Activated CD4-positive, alpha-beta memory T cell treated with anti-CD3 and anti-CD28 coated beads for 36 hours (primary cell): Measurements from ENCODE around the gene CPA4. TPM values are rescaled to one million over a fixed set of nuclear protein-coding genes. Genes with fewer than 3 reads are reported as not detected.

ENCODE experiments used
- CTCF ChIA-PET: fragments of 350-600 bp; sonication (Branson Sonifier 250); formaldehyde crosslinking; loops from one replicate; lab custom pipeline; 2021; ENCODE audit warnings: antibody characterized with exemption, inconsistent platforms; lab: Charles Lee
- POLR2A ChIA-PET: fragments of 350-600 bp; sonication (Branson Sonifier 250); formaldehyde crosslinking; loops from one replicate; lab custom pipeline; 2021; ENCODE audit warnings: antibody characterized with exemption; lab: Charles Lee
- DNase-seq: peaks from one replicate; pipeline ENCODE4 v3.0.0-alpha.2; 2020
- H3K27ac Mint-ChIP-seq: one replicate; pipeline ENCODE4 v1.8.0; 2021; ENCODE audit warnings: mixed read lengths
- H3K27me3 Mint-ChIP-seq: one replicate; pipeline ENCODE4 v1.8.0; 2021; ENCODE audit warnings: mixed read lengths
- H3K36me3 Mint-ChIP-seq: one replicate; pipeline ENCODE4 v1.8.0; 2021; ENCODE audit warnings: mixed read lengths
- H3K4me1 Mint-ChIP-seq: one replicate; pipeline ENCODE4 v1.8.0; 2021; ENCODE audit warnings: low read depth, mixed read lengths
- H3K4me3 Mint-ChIP-seq: one replicate; pipeline ENCODE4 v1.8.0; 2021; ENCODE audit warnings: mild to moderate bottlenecking, mixed read lengths
- H3K9me3 Mint-ChIP-seq: one replicate; pipeline ENCODE4 v1.8.0; 2021; ENCODE audit warnings: mixed read lengths
- intact Hi-C: fragments of 100-400 bp; cut with micrococcal nuclease; formaldehyde crosslinking; loops from one replicate; pipeline ENCODE4 v1.15.1; 2023
- total RNA-seq, 2 experiments: library from RNA; stranded (reverse); gene quantifications; one replicate each; pipeline ENCODE4 v1.2.3, GENCODE V29; 2021

CPA4 gene
- total RNA-seq, 2 experiments from 2014 or later: 0.45 to 0.90 TPM

- DNase-seq: no peak
- no peaks in the 10 kb centered on the region for H3K9me3 Mint-ChIP-seq
- H3K36me3 Mint-ChIP-seq: no peaks in the 10 kb centered on the region
- peaks cover 2% of the 10 kb centered on the region for H3K27me3 Mint-ChIP-seq
- ChIA-PET CTCF (no interaction called here), POLR2A (no interaction called here)
- H3K4me3 Mint-ChIP-seq: no peak overlapping the region
- intact Hi-C loops: no loop called here
- H3K27ac Mint-ChIP-seq: no peak overlapping the region
- H3K4me1 Mint-ChIP-seq: peaks cover 4% of the 10 kb centered on the region
Observed at GRCh38 chr7:130293521-130293920, 560 bp downstream of the CPA4 start.

DNA sequence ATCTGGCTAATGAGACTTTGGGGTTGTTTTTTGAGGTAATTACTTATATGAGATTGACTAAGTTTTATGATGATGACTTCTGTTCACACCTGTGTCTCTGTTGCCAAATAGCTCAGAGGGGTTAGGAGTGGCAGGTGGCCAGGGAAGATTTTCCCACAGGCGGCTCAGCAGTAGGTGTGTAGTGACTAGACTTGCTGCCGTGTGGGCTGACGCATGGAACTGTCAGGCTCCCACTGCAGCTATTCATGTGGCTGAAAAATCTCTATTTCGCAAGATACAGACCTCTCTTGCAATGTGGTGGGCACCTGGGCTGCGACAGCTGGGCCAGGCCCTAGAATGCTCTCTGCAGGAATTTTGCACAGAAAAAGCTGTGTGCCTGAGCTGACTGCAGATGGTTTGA lies 1.4 kb downstream of the CPA4 start:
- H3K27ac Mint-ChIP-seq: no peak overlapping the region
- POLR2A ChIA-PET: no interaction called here

DNA sequence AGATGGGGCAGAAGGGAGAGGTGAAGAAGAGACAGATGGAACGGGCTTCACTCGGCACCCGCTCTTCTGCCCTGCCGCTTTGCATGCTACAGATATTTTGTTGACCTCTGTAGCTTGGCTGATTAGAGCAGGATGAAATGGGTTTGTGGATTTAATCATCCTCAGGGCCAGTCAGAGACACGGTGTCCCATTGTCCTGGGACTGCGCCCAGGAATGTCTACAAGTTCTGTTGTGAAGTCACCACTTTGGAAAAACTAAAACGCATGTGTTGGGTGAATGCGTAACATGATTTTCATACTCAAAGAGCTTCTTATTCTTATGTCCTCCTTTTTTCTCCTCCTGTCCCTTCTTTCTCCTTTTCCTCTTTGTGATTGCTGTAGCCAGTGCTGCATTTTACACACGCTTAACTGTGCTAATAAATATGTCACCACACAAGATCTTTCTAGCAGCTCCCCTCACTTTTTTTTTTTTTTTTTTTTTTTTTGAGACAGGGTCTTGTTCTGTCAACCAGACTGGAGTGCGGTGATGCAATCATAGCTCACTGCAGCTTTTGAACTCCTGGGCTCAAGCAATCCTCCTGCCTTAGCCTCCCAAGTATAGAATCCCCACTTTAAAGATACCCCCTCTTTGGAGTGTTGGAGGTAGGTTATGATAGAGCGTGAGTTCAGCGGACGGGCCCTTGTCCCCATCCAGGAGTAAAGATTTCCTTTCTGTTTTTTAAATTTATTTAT lies 3.4 kb downstream of the CPA4 start:
- Mint-ChIP-seq H3K9me3 (no peaks in the 10 kb centered on the region), H3K4me1 (peaks cover 4% of the 10 kb centered on the region), H3K27ac (no peak overlapping the region), H3K36me3 (no peaks in the 10 kb centered on the region), H3K4me3 (no peak overlapping the region), H3K27me3 (peaks cover 2% of the 10 kb centered on the region)
- intact Hi-C loops: no loop called here
- POLR2A ChIA-PET: no interaction called here
- DNase-seq: no peak
- CTCF ChIA-PET: no interaction called here

More for the DNA sequence above, 1.4 kb downstream of the CPA4 start:
- no peak overlapping the region for H3K4me3 Mint-ChIP-seq
- peak; percentile 43 for DNase-seq
- no peaks in the 10 kb centered on the region for H3K36me3 Mint-ChIP-seq
- peaks cover 2% of the 10 kb centered on the region for H3K27me3 Mint-ChIP-seq
- H3K9me3 Mint-ChIP-seq: no peaks in the 10 kb centered on the region
- intact Hi-C loops: no loop called here
- CTCF ChIA-PET: interaction anchor here (1.0 kb wide), 1 partner anchor 17 kb away, joined by 3 read pairs; no protein-coding TSS in a partner anchor
- H3K4me1 Mint-ChIP-seq: peaks cover 4% of the 10 kb centered on the region

- Mint-ChIP-seq H3K27me3 (peaks cover 3% of the 10 kb centered on the region), H3K4me1 (peaks cover 4% of the 10 kb centered on the region), H3K27ac (no peak overlapping the region), H3K9me3 (no peaks in the 10 kb centered on the region), H3K36me3 (no peaks in the 10 kb centered on the region), H3K4me3 (no peak overlapping the region)
- POLR2A ChIA-PET: interaction anchor here (0.6 kb wide), 1 partner anchor 21 kb away, joined by 3 read pairs; no protein-coding TSS in a partner anchor
- intact Hi-C loops: no loop called here
- no peak for DNase-seq
- CTCF ChIA-PET: no interaction called here
Observed at GRCh38 chr7:130297628-130298543, 4.9 kb downstream of the CPA4 start.

GRCh38 chr7:130298544-130299326 lies 5.8 kb downstream of the CPA4 start:
- H3K27ac Mint-ChIP-seq: no peak overlapping the region
- peaks cover 4% of the 10 kb centered on the region for H3K4me1 Mint-ChIP-seq
- no peak for DNase-seq
- peaks cover 3% of the 10 kb centered on the region for H3K27me3 Mint-ChIP-seq
- CTCF ChIA-PET: interaction anchor here (0.6 kb wide), 1 partner anchor 1152 kb away, joined by 3 read pairs; no protein-coding TSS in a partner anchor
- H3K36me3 Mint-ChIP-seq: no peaks in the 10 kb centered on the region
- no peaks in the 10 kb centered on the region for H3K9me3 Mint-ChIP-seq
- intact Hi-C loops: no loop called here
- no peak overlapping the region for H3K4me3 Mint-ChIP-seq
- POLR2A ChIA-PET: interaction anchor here (0.6 kb wide), 1 partner anchor 21 kb away, joined by 3 read pairs; no protein-coding TSS in a partner anchor

DNA sequence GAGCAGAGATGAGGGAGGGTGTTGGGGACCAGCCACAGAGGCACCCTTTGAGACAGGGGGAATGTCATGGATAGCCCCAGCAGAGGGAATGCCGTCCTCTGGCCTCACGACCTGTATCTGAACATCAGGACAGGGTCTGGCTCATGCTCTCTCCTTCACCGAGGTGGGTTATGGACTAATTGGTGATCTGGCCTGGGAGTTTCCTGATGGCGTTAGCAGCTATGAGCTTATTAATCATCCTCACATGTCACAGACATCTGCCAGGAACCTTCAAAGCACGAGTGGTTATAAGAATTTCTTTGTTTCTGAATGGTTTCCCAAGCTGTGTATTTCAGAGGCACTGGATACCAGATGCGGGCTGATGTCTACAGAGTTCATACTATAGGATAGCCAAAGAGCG lies 6.9 kb downstream of the CPA4 start:
- no peak overlapping the region for H3K27ac Mint-ChIP-seq
- H3K9me3 Mint-ChIP-seq: no peaks in the 10 kb centered on the region
- H3K4me1 Mint-ChIP-seq: no peaks in the 10 kb centered on the region
- intact Hi-C loops: no loop called here
- no peak overlapping the region for H3K4me3 Mint-ChIP-seq
- no peaks in the 10 kb centered on the region for H3K36me3 Mint-ChIP-seq
- H3K27me3 Mint-ChIP-seq: peaks cover 3% of the 10 kb centered on the region
- ChIA-PET CTCF (no interaction called here), POLR2A (no interaction called here)
- DNase-seq: no peak

GRCh38 chr7:130301501-130302020 lies 8.6 kb downstream of the CPA4 start:
- no peak for DNase-seq
- no peak overlapping the region for H3K4me3 Mint-ChIP-seq
- no peaks in the 10 kb centered on the region for H3K9me3 Mint-ChIP-seq
- peaks cover 5% of the 10 kb centered on the region for H3K27me3 Mint-ChIP-seq
- ChIA-PET POLR2A (no interaction called here), CTCF (interaction anchor here (0.6 kb wide), 1 partner anchor 157 kb away, joined by 3 read pairs; no protein-coding TSS in a partner anchor)
- no peaks in the 10 kb centered on the region for H3K4me1 Mint-ChIP-seq
- H3K27ac Mint-ChIP-seq: no peak overlapping the region
- intact Hi-C loops: no loop called here
- no peaks in the 10 kb centered on the region for H3K36me3 Mint-ChIP-seq

GRCh38 chr7:130302649-130303048 lies 9.7 kb downstream of the CPA4 start:
- intact Hi-C loops: no loop called here
- POLR2A ChIA-PET: no interaction called here
- H3K4me1 Mint-ChIP-seq: no peaks in the 10 kb centered on the region
- H3K27me3 Mint-ChIP-seq: peaks cover 5% of the 10 kb centered on the region
- H3K36me3 Mint-ChIP-seq: no peaks in the 10 kb centered on the region
- H3K4me3 Mint-ChIP-seq: no peak overlapping the region
- no peaks in the 10 kb centered on the region for H3K9me3 Mint-ChIP-seq
- no peak overlapping the region for H3K27ac Mint-ChIP-seq
- CTCF ChIA-PET: no interaction called here
- no peak for DNase-seq

DNA sequence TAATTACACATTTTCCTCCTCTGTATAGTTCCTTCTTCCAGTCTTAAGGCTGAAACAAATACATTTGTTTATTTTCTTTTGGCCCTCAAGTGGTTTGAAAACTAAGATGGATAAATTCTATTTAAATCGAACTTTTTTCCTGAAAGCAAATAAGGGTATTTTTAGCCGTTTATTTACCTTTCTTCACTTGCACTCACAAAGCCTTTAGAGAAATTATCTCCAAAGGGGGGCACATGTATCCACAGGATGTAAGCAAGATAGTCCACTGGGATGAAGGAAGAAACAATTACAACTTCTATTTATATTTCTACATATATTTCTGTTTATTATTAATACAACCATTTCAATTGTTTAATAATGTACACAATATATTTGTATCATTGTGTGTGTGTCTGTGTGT lies 10.2 kb downstream of the CPA4 start:
- DNase-seq: no peak
- Mint-ChIP-seq H3K27me3 (peaks cover 6% of the 10 kb centered on the region), H3K27ac (no peak overlapping the region), H3K9me3 (no peaks in the 10 kb centered on the region), H3K4me1 (no peaks in the 10 kb centered on the region), H3K36me3 (no peaks in the 10 kb centered on the region), H3K4me3 (no peak overlapping the region)
- CTCF ChIA-PET: no interaction called here
- intact Hi-C loops: no loop called here
- POLR2A ChIA-PET: no interaction called here

DNA sequence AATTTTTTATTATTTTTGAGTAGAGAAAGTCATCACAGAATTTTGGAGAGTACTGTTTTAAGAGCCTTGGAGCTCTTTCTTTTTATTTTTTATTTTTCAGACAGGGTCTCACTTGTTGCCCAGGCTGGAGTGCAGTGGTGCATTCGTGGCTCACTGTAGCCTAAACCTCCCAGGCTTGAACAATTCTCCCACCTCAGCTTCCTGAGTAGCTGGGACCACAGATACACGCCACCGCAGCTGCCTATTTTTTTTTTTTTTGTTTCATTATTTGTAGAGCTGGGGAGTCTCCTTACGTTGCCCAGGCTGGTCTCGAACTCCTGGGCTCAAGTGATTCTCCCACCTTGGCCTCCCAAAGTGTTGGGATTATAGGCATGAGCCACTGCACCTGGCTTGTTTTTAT lies 10.6 kb downstream of the CPA4 start:
- POLR2A ChIA-PET: no interaction called here
- H3K4me1 Mint-ChIP-seq: no peaks in the 10 kb centered on the region
- H3K4me3 Mint-ChIP-seq: no peak overlapping the region
- CTCF ChIA-PET: no interaction called here
- no peak for DNase-seq
- intact Hi-C loops: no loop called here
- peaks cover 6% of the 10 kb centered on the region for H3K27me3 Mint-ChIP-seq
- H3K27ac Mint-ChIP-seq: no peak overlapping the region
- no peaks in the 10 kb centered on the region for H3K9me3 Mint-ChIP-seq
- no peaks in the 10 kb centered on the region for H3K36me3 Mint-ChIP-seq

DNA sequence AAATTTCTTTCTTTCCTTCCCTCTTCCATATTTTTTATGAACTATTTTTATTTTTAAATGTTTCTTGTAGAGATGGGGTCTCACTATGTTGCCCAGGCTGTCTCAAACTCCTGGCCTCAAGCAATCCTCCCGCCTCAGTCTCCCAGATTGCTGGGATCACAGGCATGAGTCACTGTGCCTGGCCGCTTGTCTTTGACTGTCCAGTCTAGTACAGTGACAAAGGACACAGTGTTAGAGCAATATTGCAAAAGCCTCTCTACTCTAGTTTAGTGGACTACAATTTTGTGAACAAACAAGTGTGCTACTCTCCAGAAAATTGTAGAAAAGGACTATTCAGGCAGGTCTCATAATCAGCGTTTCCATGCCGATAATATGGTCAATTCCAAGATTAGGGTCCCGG lies 11.0 kb downstream of the CPA4 start:
- no peak overlapping the region for H3K27ac Mint-ChIP-seq
- peaks cover 6% of the 10 kb centered on the region for H3K27me3 Mint-ChIP-seq
- H3K4me3 Mint-ChIP-seq: no peak overlapping the region
- no peaks in the 10 kb centered on the region for H3K9me3 Mint-ChIP-seq
- ChIA-PET CTCF (no interaction called here), POLR2A (no interaction called here)
- DNase-seq: no peak
- intact Hi-C loops: no loop called here
- no peaks in the 10 kb centered on the region for H3K4me1 Mint-ChIP-seq
- no peaks in the 10 kb centered on the region for H3K36me3 Mint-ChIP-seq
